Esophagus squamous epithelium (tissue), 5 donors: ENCODE data around the gene DDX3X. TPM values are rescaled to one million over a fixed set of nuclear protein-coding genes. Genes with fewer than 3 reads are reported as not detected.

ENCODE experiments used
- DNase-seq: peaks from one replicate; lab custom pipeline; 2025; lab: John Stamatoyannopoulos, UW
- H3K27ac ChIP-seq, 4 donors: fragments of 200-600 bp; sonication (generic); one replicate each; pipeline ENCODE4 v1.5.1; 2016 to 2019; ENCODE audit warnings: mild to moderate bottlenecking in 1 of 4
- H3K27me3 ChIP-seq, 4 donors: fragments of 200-600 bp; sonication (generic); 1 replicate in 3 of 4; 2 replicates in 1 of 4; pipeline versions ENCODE4 v1.5.1 to v1.6.0; 2017 to 2021; ENCODE audit warnings: antibody characterized with exemption in 1 of 4
- H3K36me3 ChIP-seq, 3 donors: fragments of 200-600 bp; sonication (generic); one replicate each; pipeline ENCODE4 v1.5.1; 2016 to 2019
- H3K4me1 ChIP-seq, 3 donors: fragments of 200-600 bp; sonication (generic); one replicate each; pipeline ENCODE4 v1.5.1; 2017 to 2019
- H3K4me3 ChIP-seq, 4 donors: fragments of 200-600 bp; sonication (generic); 1 replicate in 3 of 4; 2 replicates in 1 of 4; pipeline ENCODE4 v1.5.1; 2016 to 2019; ENCODE audit warnings: mild to moderate bottlenecking in 2 of 4, moderate library complexity in 1 of 4
- H3K9me3 ChIP-seq, 3 donors: fragments of 200-600 bp; sonication (generic); one replicate each; pipeline ENCODE4 v1.5.1; 2016 to 2019
- POLR2A ChIP-seq, 4 donors: fragments of 450-650 bp; IDR thresholded peaks; one replicate each; pipeline ENCODE4 v1.6.1; 2017; ENCODE audit warnings: antibody characterized with exemption in 4 of 4, mild to moderate bottlenecking in 4 of 4, moderate library complexity in 3 of 4
- WGBS, 2 donors: methylation state at CpG; one replicate each; pipeline ENCODE4 v1.1.5; 2018; 5-methylcytosine and 5-hydroxymethylcytosine counted together
- intact Hi-C: fragments of 100-400 bp; cut with DNase I; formaldehyde crosslinking; loops from one replicate; pipeline ENCODE4 v1.15.0; 2022
- total RNA-seq, 4 donors: library from RNA; depleted of rRNA; stranded (reverse); fragments of >200 nt; gene quantifications; one replicate each; pipeline ENCODE4 v1.1.0, GENCODE V29; 2016
- TF ChIP-seq, protein P1 (sequence below), 6 experiments: fragments of 450-650 bp in 4 of 6; fragments of 200-600 bp in 2 of 6; sonication (generic) in 2 of 6; IDR thresholded peaks; one replicate each; pipeline ENCODE4 v1.5.1; 2016 to 2019; ENCODE audit warnings: antibody characterized with exemption in 6 of 6, mild to moderate bottlenecking in 4 of 6, moderate library complexity in 4 of 6
- donor health status: DM: yes; HTN: yes; CAD: no.

Gene DDX3X
- total RNA-seq, 4 donors from 2014 or later: 164 to 219 (median 214) TPM

DNA sequence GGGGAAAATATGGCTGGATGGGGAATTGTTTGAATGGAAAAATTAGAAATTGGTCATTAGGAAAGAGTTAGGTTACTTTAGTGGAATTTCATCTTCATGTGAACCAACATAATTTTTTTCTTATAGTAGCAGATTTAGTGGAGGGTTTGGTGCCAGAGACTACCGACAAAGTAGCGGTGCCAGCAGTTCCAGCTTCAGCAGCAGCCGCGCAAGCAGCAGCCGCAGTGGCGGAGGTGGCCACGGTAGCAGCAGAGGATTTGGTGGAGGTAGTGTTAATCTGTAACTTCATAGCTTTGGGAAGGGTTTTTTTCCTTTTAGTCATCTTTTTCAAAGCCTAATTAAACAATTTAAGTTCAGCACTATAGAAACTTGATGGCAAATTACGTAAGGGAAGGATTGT lies 13.2 kb downstream of the DDX3X start:
- Histone ChIP-seq H3K36me3 (peaks cover 53 to 85% (median 67%) of the 10 kb centered on the region in 3 donors), H3K27me3 (no peaks in the 10 kb centered on the region)
- TF ChIP-seq POLR2A (IDR thresholded peaks at IDR 0.05): no peak
- TF ChIP-seq, protein P1, sequence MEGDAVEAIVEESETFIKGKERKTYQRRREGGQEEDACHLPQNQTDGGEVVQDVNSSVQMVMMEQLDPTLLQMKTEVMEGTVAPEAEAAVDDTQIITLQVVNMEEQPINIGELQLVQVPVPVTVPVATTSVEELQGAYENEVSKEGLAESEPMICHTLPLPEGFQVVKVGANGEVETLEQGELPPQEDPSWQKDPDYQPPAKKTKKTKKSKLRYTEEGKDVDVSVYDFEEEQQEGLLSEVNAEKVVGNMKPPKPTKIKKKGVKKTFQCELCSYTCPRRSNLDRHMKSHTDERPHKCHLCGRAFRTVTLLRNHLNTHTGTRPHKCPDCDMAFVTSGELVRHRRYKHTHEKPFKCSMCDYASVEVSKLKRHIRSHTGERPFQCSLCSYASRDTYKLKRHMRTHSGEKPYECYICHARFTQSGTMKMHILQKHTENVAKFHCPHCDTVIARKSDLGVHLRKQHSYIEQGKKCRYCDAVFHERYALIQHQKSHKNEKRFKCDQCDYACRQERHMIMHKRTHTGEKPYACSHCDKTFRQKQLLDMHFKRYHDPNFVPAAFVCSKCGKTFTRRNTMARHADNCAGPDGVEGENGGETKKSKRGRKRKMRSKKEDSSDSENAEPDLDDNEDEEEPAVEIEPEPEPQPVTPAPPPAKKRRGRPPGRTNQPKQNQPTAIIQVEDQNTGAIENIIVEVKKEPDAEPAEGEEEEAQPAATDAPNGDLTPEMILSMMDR (IDR thresholded peaks at IDR 0.05): no peak

DNA sequence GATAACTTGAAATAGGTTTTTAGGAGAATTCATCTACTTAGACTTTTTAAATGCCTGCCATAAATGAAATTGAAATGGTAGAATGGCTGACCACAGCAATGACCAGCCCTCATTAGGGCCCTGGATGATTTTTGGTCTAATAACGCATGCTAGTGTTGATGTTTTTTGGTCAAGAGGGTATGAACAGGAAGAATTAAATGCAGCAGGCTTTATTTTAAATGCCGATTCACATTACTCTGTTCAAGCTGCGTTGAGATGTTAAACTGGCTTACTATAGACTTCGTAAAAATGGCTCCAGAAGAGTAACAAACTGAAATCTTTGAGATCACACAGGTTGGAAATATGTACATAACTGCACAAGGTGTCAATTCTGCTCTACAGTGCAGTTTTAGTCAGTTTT lies 14.6 kb downstream of the DDX3X start:
- Histone ChIP-seq H3K4me3 (no peak overlapping the region), H3K36me3 (peaks cover 40 to 72% (median 53%) of the 10 kb centered on the region in 3 donors), H3K4me1 (peaks cover 0 to 22% (median 0%) of the 10 kb centered on the region in 3 donors), H3K9me3 (no peaks in the 10 kb centered on the region), H3K27ac (no peak overlapping the region), H3K27me3 (no peaks in the 10 kb centered on the region)
- WGBS, 2 donors: 90 to 94% methylated on average over 4 of the region's 4 CpGs
- intact Hi-C loops: no loop called here
- TF ChIP-seq, protein P1 (IDR thresholded peaks at IDR 0.05): no peak
- no peak for TF ChIP-seq POLR2A (IDR thresholded peaks at IDR 0.05)
- no peak for DNase-seq

More for the DNA sequence above, 13.2 kb downstream of the DDX3X start:
- WGBS, 2 donors: 75 to 96% methylated on average over 1 to 8 of the region's 8 CpGs
- DNase-seq: no peak
- H3K4me3 ChIP-seq: no peak overlapping the region
- no peaks in the 10 kb centered on the region for H3K9me3 ChIP-seq
- peaks cover 0 to 14% (median 0%) of the 10 kb centered on the region in 3 donors for H3K4me1 ChIP-seq
- no peak overlapping the region for H3K27ac ChIP-seq
- intact Hi-C loops: no loop called here

DNA sequence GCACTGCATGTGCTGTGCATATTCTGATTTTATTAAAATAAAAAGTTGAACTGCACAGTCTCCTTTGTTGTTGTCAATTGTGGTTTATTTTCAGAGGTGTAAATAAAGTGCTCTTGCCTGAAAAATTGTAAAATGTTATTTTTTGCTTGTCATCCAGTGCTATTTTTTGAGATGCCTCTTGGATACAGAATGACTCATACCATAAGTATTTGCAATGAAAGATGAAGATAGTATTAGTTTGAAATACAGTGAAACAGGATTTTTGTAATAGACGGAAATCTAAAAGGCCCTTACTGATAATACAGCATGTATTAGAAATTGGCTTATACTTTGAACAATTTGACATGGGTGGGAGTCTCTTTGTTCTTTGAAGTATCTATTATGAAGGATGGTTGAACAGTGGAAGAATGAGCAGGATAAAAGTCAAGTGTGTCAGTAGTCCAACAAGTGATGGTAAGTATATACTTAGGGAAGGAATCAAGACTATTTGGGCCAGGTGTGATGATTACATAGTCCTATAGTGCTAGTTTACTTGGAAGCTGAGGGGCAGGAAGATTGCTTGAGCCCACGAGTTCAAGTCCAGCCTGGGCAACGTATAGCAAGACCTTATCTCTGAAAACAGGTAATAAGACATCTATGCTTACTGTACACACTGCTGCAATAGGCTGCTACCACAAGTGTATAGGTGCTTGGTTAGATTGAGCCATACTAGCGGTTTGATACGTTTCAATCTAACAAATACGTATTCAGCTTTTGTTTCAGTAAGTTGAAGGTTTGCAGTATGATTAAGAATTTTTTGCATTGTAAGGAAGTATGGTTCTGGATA lies 16.4 kb downstream of the DDX3X start:
- TF ChIP-seq, protein P1 (IDR thresholded peaks at IDR 0.05): no peak
- no peak for TF ChIP-seq POLR2A (IDR thresholded peaks at IDR 0.05)
- peaks cover 23 to 54% (median 35%) of the 10 kb centered on the region in 3 donors for H3K36me3 ChIP-seq
- no peaks in the 10 kb centered on the region for H3K9me3 ChIP-seq
- peaks cover 0 to 22% (median 0%) of the 10 kb centered on the region in 3 donors for H3K4me1 ChIP-seq
- intact Hi-C loops: no loop called here
- 76 to 77% methylated on average over 4 to 6 of the region's 6 CpGs for WGBS, 2 donors
- no peaks in the 10 kb centered on the region for H3K27me3 ChIP-seq
- no peak for DNase-seq
- no peak overlapping the region for H3K4me3 ChIP-seq
- peak overlapping the region in 1 of 4 donors; percentile 68 for H3K27ac ChIP-seq

DNA sequence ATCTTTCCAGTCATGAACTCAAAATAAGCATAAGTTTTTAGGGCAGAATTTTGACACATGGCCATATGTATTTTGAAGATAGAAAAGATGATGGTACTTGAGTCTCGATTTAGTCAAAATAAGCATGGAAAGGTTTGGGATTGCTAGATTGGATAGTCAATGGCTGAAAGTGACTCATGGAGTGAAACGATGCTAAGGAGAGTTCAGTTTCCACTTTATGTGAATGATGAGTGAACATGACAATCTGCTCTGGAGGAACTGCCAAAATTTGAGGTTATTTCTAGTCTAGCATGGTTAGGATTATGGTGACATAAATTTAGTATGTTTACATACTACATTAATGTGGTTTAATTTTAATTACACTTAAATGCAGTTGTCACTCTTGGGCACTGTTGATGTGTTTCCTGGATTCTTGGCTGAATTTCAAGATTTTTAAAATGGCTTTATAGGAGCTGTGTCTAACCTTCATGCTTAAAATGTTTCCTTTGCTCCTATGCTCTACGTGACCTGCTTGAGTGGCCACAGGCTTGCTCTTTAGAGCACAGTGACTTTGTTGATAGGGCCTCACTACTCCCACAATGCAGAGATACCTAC lies 17.1 kb downstream of the DDX3X start:
- Histone ChIP-seq H3K27ac (peak overlapping the region in 1 of 4 donors; percentile 68), H3K4me1 (peaks cover 0 to 22% (median 0%) of the 10 kb centered on the region in 3 donors), H3K9me3 (no peaks in the 10 kb centered on the region), H3K27me3 (no peaks in the 10 kb centered on the region), H3K36me3 (peaks cover 16 to 46% (median 28%) of the 10 kb centered on the region in 3 donors), H3K4me3 (no peak overlapping the region)
- TF ChIP-seq, protein P1 (IDR thresholded peaks at IDR 0.05): no peak
- TF ChIP-seq POLR2A (IDR thresholded peaks at IDR 0.05): no peak
- intact Hi-C loops: no loop called here
- DNase-seq: no peak
- 50 to 67% methylated on average over 3 of the region's 3 CpGs for WGBS, 2 donors

DNA sequence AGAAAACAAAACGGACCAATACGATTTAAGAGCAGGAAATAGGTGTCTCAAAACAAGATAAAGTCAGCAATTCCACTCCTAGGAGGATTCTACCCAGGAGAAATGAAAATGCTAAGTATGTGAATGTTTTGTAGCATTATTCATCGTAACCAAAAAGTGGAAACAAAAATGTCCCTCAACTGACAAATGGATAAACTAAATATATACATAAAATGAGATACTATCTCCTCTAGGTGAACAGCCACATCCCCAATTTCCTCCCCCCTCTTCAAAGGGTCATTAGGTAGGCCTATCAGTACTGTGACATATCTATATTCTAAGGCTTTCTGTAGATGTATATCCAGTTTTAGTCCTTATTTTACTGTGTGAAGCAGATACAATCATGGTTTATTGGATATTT lies 18.0 kb downstream of the DDX3X start:
- Histone ChIP-seq H3K4me1 (peaks cover 0 to 22% (median 0%) of the 10 kb centered on the region in 3 donors), H3K36me3 (peaks cover 13 to 38% (median 19%) of the 10 kb centered on the region in 3 donors), H3K27me3 (no peaks in the 10 kb centered on the region), H3K4me3 (no peak overlapping the region), H3K27ac (peak overlapping the region in 2 of 4 donors; percentile 60 to 68), H3K9me3 (no peaks in the 10 kb centered on the region)
- no peak for TF ChIP-seq POLR2A (IDR thresholded peaks at IDR 0.05)
- TF ChIP-seq, protein P1 (IDR thresholded peaks at IDR 0.05): no peak
- intact Hi-C loops: no loop called here
- WGBS, 2 donors: 30 to 49% methylated on average over 3 of the region's 3 CpGs
- DNase-seq: no peak
